LoVo (cell line): ENCODE measurements around the gene FGR.

ENCODE experiments used
- DNase-seq: peaks from one replicate; pipeline ENCODE4 v3.0.0-alpha.2; 2016; ENCODE audit warnings: low spot score

FGR gene

GRCh38 chr1:27600498-27601175, 34.3 kb downstream of the FGR start:
- DNase-seq: no peak

GRCh38 chr1:27599605-27600497, 35.1 kb downstream of the FGR start:
- no peak for DNase-seq

GRCh38 chr1:27598902-27599528, 36.0 kb downstream of the FGR start:
- DNase-seq: no peak

GRCh38 chr1:27598295-27598687, 36.7 kb downstream of the FGR start:
- no peak for DNase-seq

- DNase-seq: no peak
These were observed 37.3 kb downstream of the FGR start for GRCh38 chr1:27597516-27598294.

GRCh38 chr1:27596986-27597385, 38.0 kb downstream of the FGR start:
- no peak for DNase-seq

GRCh38 chr1:27596261-27596660, 38.7 kb downstream of the FGR start:
- no peak for DNase-seq

GRCh38 chr1:27595597-27595996, 39.4 kb downstream of the FGR start:
- DNase-seq: no peak

GRCh38 chr1:27594564-27595510, 40.1 kb downstream of the FGR start:
- no peak for DNase-seq

GRCh38 chr1:27593678-27594563, 41.1 kb downstream of the FGR start:
- no peak for DNase-seq

GRCh38 chr1:27592931-27593677, 41.9 kb downstream of the FGR start:
- no peak for DNase-seq

- no peak for DNase-seq
These were observed 42.6 kb downstream of the FGR start for GRCh38 chr1:27592232-27592930.

GRCh38 chr1:27591622-27592021, 43.4 kb downstream of the FGR start:
- no peak for DNase-seq

- DNase-seq: no peak
These were observed 44.0 kb downstream of the FGR start for GRCh38 chr1:27590917-27591508.

- DNase-seq: peak; percentile 27
These were observed 45.1 kb downstream of the FGR start for GRCh38 chr1:27589841-27590426.

- DNase-seq: no peak
These were observed 45.5 kb downstream of the FGR start for GRCh38 chr1:27589441-27589840.

GRCh38 chr1:27588256-27589232, 46.4 kb downstream of the FGR start:
- DNase-seq: no peak
